ENCODE results near the gene RTP1. TPM values are rescaled to one million over a fixed set of nuclear protein-coding genes. Genes with fewer than 3 reads are reported as not detected.
"Not testable (repeated sequence)": the region's sequence is repeated elsewhere in the genome, so short reads cannot be mapped to it uniquely, and the experiment has no call there.

RTP1 gene
- total RNA-seq, 2 experiments from 2014 or later: not detected

- Mint-ChIP-seq H3K9me3 (peaks cover 4% of the 10 kb centered on the region), H3K4me3 (no peak overlapping the region), H3K27ac (peak overlapping the region; percentile 65), H3K36me3 (ENCODE audit: low read depth) (peaks cover 4% of the 10 kb centered on the region), H3K4me1 (peaks cover 14% of the 10 kb centered on the region), H3K27me3 (peaks cover 11% of the 10 kb centered on the region)
- ChIA-PET CTCF (interaction anchor here (0.6 to 1.1 kb wide), 3 partner anchors 18 to 589 kb away, joined by 3 to 4 read pairs (median 3); no protein-coding TSS in a partner anchor), POLR2A (no interaction called here)
- DNase-seq: peak; percentile 17
Measured at GRCh38 chr3:187183210-187183862, 13.9 kb upstream of the RTP1 start.

GRCh38 chr3:187183903-187184302 lies 13.4 kb upstream of the RTP1 start:
- Mint-ChIP-seq H3K36me3 (ENCODE audit: low read depth) (peaks cover 4% of the 10 kb centered on the region), H3K9me3 (peaks cover 4% of the 10 kb centered on the region), H3K27ac (no peak overlapping the region), H3K4me3 (no peak overlapping the region), H3K27me3 (peaks cover 14% of the 10 kb centered on the region), H3K4me1 (peaks cover 14% of the 10 kb centered on the region)
- ChIA-PET POLR2A (no interaction called here), CTCF (interaction anchor here (0.6 to 1.1 kb wide), 4 partner anchors 19 to 1850 kb away, joined by 3 to 4 read pairs (median 3); no protein-coding TSS in a partner anchor)
- no peak for DNase-seq

GRCh38 chr3:187185759-187186158 lies 11.5 kb upstream of the RTP1 start:
- ChIA-PET POLR2A (no interaction called here), CTCF (no interaction called here)
- peaks cover 4% of the 10 kb centered on the region for H3K9me3 Mint-ChIP-seq
- no peak overlapping the region for H3K4me3 Mint-ChIP-seq
- H3K36me3 Mint-ChIP-seq (ENCODE audit: low read depth): peaks cover 4% of the 10 kb centered on the region
- H3K27ac Mint-ChIP-seq: no peak overlapping the region
- DNase-seq: no peak
- peaks cover 14% of the 10 kb centered on the region for H3K4me1 Mint-ChIP-seq
- H3K27me3 Mint-ChIP-seq: peaks cover 31% of the 10 kb centered on the region

DNA sequence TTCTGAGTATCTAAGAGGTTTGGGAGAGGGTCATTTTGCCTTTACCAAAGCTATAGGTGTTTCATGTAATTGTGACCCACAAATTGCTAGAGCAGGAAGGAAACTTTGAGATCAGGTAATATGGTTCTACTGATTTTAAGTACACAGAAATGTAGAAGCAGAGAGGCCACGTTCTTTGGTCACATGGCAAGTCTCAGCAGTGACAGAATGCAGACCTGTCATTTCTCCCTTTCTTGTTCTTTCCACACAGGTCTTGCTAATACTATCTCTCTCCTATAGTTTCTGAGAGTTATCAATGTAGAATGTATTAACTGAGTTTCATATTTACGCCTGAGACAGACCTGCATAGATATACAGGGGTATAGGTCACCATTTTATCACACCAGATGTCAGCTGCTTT lies 10.9 kb upstream of the RTP1 start:
- no peak for DNase-seq
- H3K4me1 Mint-ChIP-seq: peaks cover 14% of the 10 kb centered on the region
- peaks cover 33% of the 10 kb centered on the region for H3K27me3 Mint-ChIP-seq
- H3K9me3 Mint-ChIP-seq: peaks cover 4% of the 10 kb centered on the region
- ChIA-PET CTCF (interaction anchor here (0.6 kb wide), 1 partner anchor 21 kb away, joined by 5 read pairs; no protein-coding TSS in a partner anchor), POLR2A (no interaction called here)
- peaks cover 4% of the 10 kb centered on the region for H3K36me3 Mint-ChIP-seq (ENCODE audit: low read depth)
- no peak overlapping the region for H3K4me3 Mint-ChIP-seq
- no peak overlapping the region for H3K27ac Mint-ChIP-seq

DNA sequence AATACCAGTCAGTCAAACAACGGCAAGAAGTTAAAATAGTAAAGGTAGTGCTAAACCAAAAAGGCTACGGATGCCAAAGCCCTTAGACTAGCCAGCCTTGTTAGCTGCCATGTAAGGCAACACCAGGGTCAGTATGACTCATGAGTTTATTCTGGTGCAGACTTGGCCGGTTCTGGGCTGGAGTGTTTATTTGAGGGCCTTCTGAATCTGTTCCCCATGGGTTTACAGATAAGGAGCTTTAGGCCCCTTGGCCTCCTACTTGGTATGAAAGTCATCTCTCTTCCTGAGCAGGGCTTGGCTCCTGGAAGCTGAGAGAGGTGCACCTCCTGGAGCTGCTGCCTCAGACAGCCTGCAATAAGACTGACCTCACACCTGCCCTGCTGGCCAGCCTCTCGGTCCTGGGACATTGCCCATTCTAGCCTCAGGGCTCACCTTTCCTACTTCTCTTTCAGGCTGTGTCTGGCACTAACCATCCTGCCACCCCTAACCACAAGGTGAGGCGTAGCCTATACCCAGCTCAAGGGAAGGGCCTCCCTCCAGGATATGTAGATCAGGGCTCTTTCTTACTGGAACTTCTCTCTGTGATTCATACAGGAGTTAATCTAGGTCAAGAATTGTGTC lies 10.4 kb upstream of the RTP1 start:
- DNase-seq: no peak
- H3K27ac Mint-ChIP-seq: no peak overlapping the region
- POLR2A ChIA-PET: no interaction called here
- H3K27me3 Mint-ChIP-seq: peaks cover 37% of the 10 kb centered on the region
- peaks cover 4% of the 10 kb centered on the region for H3K9me3 Mint-ChIP-seq
- H3K36me3 Mint-ChIP-seq (ENCODE audit: low read depth): peaks cover 3% of the 10 kb centered on the region
- no peak overlapping the region for H3K4me3 Mint-ChIP-seq
- H3K4me1 Mint-ChIP-seq: peaks cover 14% of the 10 kb centered on the region
- CTCF ChIA-PET: interaction anchor here (0.6 kb wide), 1 partner anchor 22 kb away, joined by 5 read pairs; no protein-coding TSS in a partner anchor

DNA sequence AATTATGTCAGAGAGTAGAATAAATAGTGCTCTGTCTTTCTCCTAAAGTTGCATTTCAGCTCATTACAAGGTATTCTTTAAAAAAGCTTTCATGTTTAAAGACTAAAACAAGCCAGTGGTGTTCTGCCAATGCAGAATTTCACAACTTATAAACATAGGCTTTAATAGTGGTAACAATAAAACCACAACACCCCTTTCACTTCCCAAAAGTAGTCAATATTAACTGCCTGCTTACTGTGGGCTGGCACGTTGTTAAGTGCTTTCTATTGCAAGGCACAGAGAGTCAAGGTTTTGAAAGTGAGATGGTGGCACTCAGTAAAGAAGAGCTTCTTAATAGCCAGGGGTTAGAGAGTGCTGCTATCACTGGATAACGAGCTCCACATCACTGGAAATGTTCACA lies 8.4 kb upstream of the RTP1 start:
- Mint-ChIP-seq H3K4me3 (no peak overlapping the region), H3K4me1 (peaks cover 3% of the 10 kb centered on the region), H3K9me3 (no peaks in the 10 kb centered on the region), H3K36me3 (ENCODE audit: low read depth) (peaks cover 3% of the 10 kb centered on the region), H3K27me3 (peaks cover 54% of the 10 kb centered on the region), H3K27ac (no peak overlapping the region)
- ChIA-PET CTCF (interaction anchor here (0.6 to 1.4 kb wide), 2 partner anchors 8 to 76 kb away, joined by 3 read pairs; partner anchors contain the start of gene RTP1), POLR2A (no interaction called here)
- DNase-seq: no peak

- H3K36me3 Mint-ChIP-seq (ENCODE audit: low read depth): no peaks in the 10 kb centered on the region
- H3K4me1 Mint-ChIP-seq: peaks cover 3% of the 10 kb centered on the region
- CTCF ChIA-PET: interaction anchor here (0.6 kb wide), 1 partner anchor 1411 kb away, joined by 3 read pairs; no protein-coding TSS in a partner anchor
- no peak overlapping the region for H3K4me3 Mint-ChIP-seq
- H3K9me3 Mint-ChIP-seq: no peaks in the 10 kb centered on the region
- H3K27me3 Mint-ChIP-seq: peaks cover 65% of the 10 kb centered on the region
- no peak overlapping the region for H3K27ac Mint-ChIP-seq
- POLR2A ChIA-PET: no interaction called here
- no peak for DNase-seq
Measured at GRCh38 chr3:187191271-187191670, 6.0 kb upstream of the RTP1 start.

DNA sequence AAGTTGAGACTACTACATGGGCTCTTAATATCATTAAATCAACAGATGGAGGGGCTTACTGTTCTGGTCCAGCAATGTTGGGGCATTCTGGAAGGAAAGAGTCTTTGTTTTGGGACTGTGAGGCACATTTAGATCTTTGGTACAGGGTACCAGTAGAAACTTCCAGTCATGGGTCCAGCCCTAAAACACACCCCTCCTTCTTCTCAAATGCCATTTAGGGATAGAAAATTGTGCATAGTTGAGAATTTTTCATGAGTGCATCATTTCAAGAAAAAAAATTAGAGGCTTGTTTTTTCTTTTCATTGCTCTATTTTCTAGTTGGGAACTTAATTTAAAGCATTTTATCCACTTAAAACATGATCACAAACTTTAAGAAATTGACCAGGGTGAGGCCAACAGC lies 4.1 kb upstream of the RTP1 start:
- Mint-ChIP-seq H3K9me3 (no peaks in the 10 kb centered on the region), H3K4me1 (peaks cover 3% of the 10 kb centered on the region), H3K27ac (no peak overlapping the region), H3K36me3 (ENCODE audit: low read depth) (no peaks in the 10 kb centered on the region), H3K27me3 (peaks cover 55% of the 10 kb centered on the region), H3K4me3 (no peak overlapping the region)
- CTCF ChIA-PET: no interaction called here
- POLR2A ChIA-PET: no interaction called here
- DNase-seq: no peak

- DNase-seq: no peak
- no peak overlapping the region for H3K4me3 Mint-ChIP-seq
- no peaks in the 10 kb centered on the region for H3K36me3 Mint-ChIP-seq (ENCODE audit: low read depth)
- ChIA-PET POLR2A (no interaction called here), CTCF (interaction anchor here (0.5 to 1.1 kb wide), 2 partner anchors 7 to 1434 kb away, joined by 3 read pairs; no protein-coding TSS in a partner anchor)
- H3K27ac Mint-ChIP-seq: no peak overlapping the region
- peaks cover 30% of the 10 kb centered on the region for H3K27me3 Mint-ChIP-seq
- H3K9me3 Mint-ChIP-seq: no peaks in the 10 kb centered on the region
- peaks cover 3% of the 10 kb centered on the region for H3K4me1 Mint-ChIP-seq
Measured at GRCh38 chr3:187196573-187197334, 532 bp upstream of the RTP1 start.

- POLR2A ChIA-PET: no interaction called here
- CTCF ChIA-PET: no interaction called here
- H3K27me3 Mint-ChIP-seq: peaks cover 31% of the 10 kb centered on the region
Measured at GRCh38 chr3:187198490-187198889, 1.2 kb downstream of the RTP1 start.

GRCh38 chr3:187199463-187200050 lies 2.3 kb downstream of the RTP1 start:
- POLR2A ChIA-PET; H3K27ac Mint-ChIP-seq; DNase-seq; H3K4me3 Mint-ChIP-seq; H3K36me3 Mint-ChIP-seq (ENCODE audit: low read depth); H3K4me1 Mint-ChIP-seq; H3K9me3 Mint-ChIP-seq: not testable (repeated sequence)
- H3K27me3 Mint-ChIP-seq: peaks cover 21% of the 10 kb centered on the region
- CTCF ChIA-PET: interaction anchor here (1.0 kb wide), 1 partner anchor 34 kb away, joined by 3 read pairs; no protein-coding TSS in a partner anchor

More at GRCh38 chr3:187198490-187198889, 1.2 kb downstream of the RTP1 start:
- H3K36me3 Mint-ChIP-seq (ENCODE audit: low read depth): no peaks in the 10 kb centered on the region
- H3K9me3 Mint-ChIP-seq: no peaks in the 10 kb centered on the region
- H3K4me3 Mint-ChIP-seq: no peak overlapping the region
- no peak for DNase-seq
- no peaks in the 10 kb centered on the region for H3K4me1 Mint-ChIP-seq
- H3K27ac Mint-ChIP-seq: no peak overlapping the region

GRCh38 chr3:187205683-187206082 lies 8.4 kb downstream of the RTP1 start:
- H3K36me3 Mint-ChIP-seq (ENCODE audit: low read depth): no peaks in the 10 kb centered on the region
- no peak overlapping the region for H3K27ac Mint-ChIP-seq
- no peak for DNase-seq
- H3K27me3 Mint-ChIP-seq: peaks cover 30% of the 10 kb centered on the region
- H3K4me1 Mint-ChIP-seq: no peaks in the 10 kb centered on the region
- ChIA-PET CTCF (no interaction called here), POLR2A (no interaction called here)
- no peak overlapping the region for H3K4me3 Mint-ChIP-seq
- H3K9me3 Mint-ChIP-seq: peaks cover 4% of the 10 kb centered on the region

All from activated CD4-positive, alpha-beta T cell treated with anti-CD3 and anti-CD28 coated beads, Interleukin-2, amount 10 ng/mL, durations not matched to agents 7 days and 5 days (primary cell).